Measurements from ENCODE around the gene TNS3.

DNA sequence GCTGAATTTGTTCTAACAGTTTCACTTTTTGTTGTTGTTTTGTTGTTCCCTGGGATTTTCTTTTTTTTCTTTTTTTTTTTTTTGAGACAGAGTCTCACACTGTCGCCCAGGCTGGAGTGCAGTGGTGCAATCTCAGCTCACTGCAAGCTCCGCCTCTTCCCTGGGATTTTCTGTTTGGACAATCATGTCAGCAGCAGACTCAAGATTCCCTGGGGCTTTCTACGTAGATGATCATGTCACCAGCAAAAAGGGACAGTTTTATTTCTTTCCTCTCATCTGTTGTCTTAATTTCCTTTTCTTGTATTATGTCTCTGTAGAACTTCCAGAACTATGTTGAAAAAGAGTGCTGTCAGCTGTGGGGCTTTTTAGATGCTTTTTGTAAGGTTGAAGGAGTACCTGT lies 241.4 kb downstream of the TNS3 start:
- TF ChIP-seq, protein P1, sequence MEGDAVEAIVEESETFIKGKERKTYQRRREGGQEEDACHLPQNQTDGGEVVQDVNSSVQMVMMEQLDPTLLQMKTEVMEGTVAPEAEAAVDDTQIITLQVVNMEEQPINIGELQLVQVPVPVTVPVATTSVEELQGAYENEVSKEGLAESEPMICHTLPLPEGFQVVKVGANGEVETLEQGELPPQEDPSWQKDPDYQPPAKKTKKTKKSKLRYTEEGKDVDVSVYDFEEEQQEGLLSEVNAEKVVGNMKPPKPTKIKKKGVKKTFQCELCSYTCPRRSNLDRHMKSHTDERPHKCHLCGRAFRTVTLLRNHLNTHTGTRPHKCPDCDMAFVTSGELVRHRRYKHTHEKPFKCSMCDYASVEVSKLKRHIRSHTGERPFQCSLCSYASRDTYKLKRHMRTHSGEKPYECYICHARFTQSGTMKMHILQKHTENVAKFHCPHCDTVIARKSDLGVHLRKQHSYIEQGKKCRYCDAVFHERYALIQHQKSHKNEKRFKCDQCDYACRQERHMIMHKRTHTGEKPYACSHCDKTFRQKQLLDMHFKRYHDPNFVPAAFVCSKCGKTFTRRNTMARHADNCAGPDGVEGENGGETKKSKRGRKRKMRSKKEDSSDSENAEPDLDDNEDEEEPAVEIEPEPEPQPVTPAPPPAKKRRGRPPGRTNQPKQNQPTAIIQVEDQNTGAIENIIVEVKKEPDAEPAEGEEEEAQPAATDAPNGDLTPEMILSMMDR (IDR thresholded peaks at IDR 0.05) = no peak
- TF ChIP-seq POLR2A (IDR thresholded peaks at IDR 0.05) = no peak

Measured in uterus (tissue), 2 donors.